Neural cell (in vitro differentiated cells): ENCODE measurements around the gene ATG9B. TPM values are rescaled to one million over a fixed set of nuclear protein-coding genes. Genes with fewer than 3 reads are reported as not detected.
"Not testable (repeated sequence)": the region's sequence is repeated elsewhere in the genome, so short reads cannot be mapped to it uniquely, and the experiment has no call there.

Experiments used
- H2AFZ ChIP-seq: fragments of 200-600, 300-800 bp; sonication (generic), shearing (Covaris generic); 2 replicates; pipeline ENCODE4 v1.6.0; 2014; ENCODE audit warnings: low read depth, mild to moderate bottlenecking, antibody characterized with exemption, low read length, moderate library complexity
- H3F3A ChIP-seq: fragments of 200-600 bp; shearing (Covaris generic); 2 replicates; pipeline ENCODE4 v1.6.1; 2016; ENCODE audit warnings: mild to moderate bottlenecking, moderate library complexity, mixed read lengths, antibody characterized with exemption, low read length; ENCODE audit not compliant: insufficient read depth, poor library complexity, severe bottlenecking
- H3K27ac ChIP-seq: fragments of 200-600, 300-800 bp; sonication (generic), shearing (Covaris generic); 2 replicates; pipeline ENCODE4 v1.5.1; 2014; ENCODE audit warnings: mild to moderate bottlenecking, low read length, moderate library complexity
- H3K27me3 ChIP-seq: fragments of 300-800, 200-600 bp; sonication (generic), shearing (Covaris generic); 2 replicates; pipeline ENCODE4 v1.6.0; 2014; ENCODE audit warnings: mild to moderate bottlenecking, low read depth, low read length, moderate library complexity; ENCODE audit not compliant: insufficient read depth
- H3K36me3 ChIP-seq: fragments of 300-800, 200-600 bp; sonication (generic), shearing (Covaris generic); 2 replicates; pipeline ENCODE4 v1.5.1; 2014; ENCODE audit warnings: mild to moderate bottlenecking, antibody characterized with exemption, low read length, moderate library complexity; ENCODE audit not compliant: insufficient read depth
- H3K4me2 ChIP-seq: fragments of 300-800, 200-600 bp; sonication (generic), shearing (Covaris generic); 2 replicates; pipeline ENCODE4 v1.6.0; 2014; ENCODE audit warnings: mild to moderate bottlenecking, low read length
- H3K4me3 ChIP-seq: fragments of 300-800, 200-600 bp; sonication (generic), shearing (Covaris generic); 2 replicates; pipeline ENCODE4 v1.5.1; 2014; ENCODE audit warnings: mild to moderate bottlenecking, low read length, moderate library complexity
- H3K79me2 ChIP-seq: fragments of 200-600 bp; shearing (Covaris generic); replicated peaks from 2 replicates; pipeline ENCODE4 v1.6.0; 2014; ENCODE audit warnings: mild to moderate bottlenecking, low read length, moderate library complexity; ENCODE audit not compliant: insufficient read depth
- H3K9ac ChIP-seq: fragments of 300-800, 200-600 bp; sonication (generic), shearing (Covaris generic); 2 replicates; pipeline ENCODE4 v1.6.1; 2016; ENCODE audit warnings: mild to moderate bottlenecking, low read length, mixed read lengths
- H3K9me2 ChIP-seq: fragments of 200-600 bp; shearing (Covaris generic); 2 replicates; pipeline ENCODE4 v1.6.1; 2016; ENCODE audit warnings: mild to moderate bottlenecking, low read length, mixed read lengths; ENCODE audit not compliant: insufficient read depth
- H3K9me3 ChIP-seq: fragments of 200-600, 300-800 bp; sonication (generic), shearing (Covaris generic); 2 replicates; pipeline ENCODE4 v1.6.1; 2016; ENCODE audit warnings: mild to moderate bottlenecking, mixed run types, low read length, moderate library complexity, mixed read lengths
- H4K20me1 ChIP-seq: fragments of 200-600 bp; shearing (Covaris generic); 2 replicates; pipeline ENCODE4 v1.6.1; 2016; ENCODE audit warnings: mild to moderate bottlenecking, mixed run types; ENCODE audit not compliant: insufficient read depth
- EP300 ChIP-seq: fragments of 450-650 bp; conservative IDR thresholded peaks from 2 replicates; pipeline ENCODE4 v1.6.1; 2014; ENCODE audit warnings: antibody characterized with exemption, mild to moderate bottlenecking, moderate library complexity; ENCODE audit not compliant: poor library complexity, severe bottlenecking
- EZH2 ChIP-seq: fragments of 200-600, 300-800 bp; shearing (Covaris generic), sonication (generic); IDR thresholded peaks from 2 replicates; pipeline ENCODE4 v1.6.1; 2014; ENCODE audit warnings: antibody characterized with exemption, low read length, borderline replicate concordance, mild to moderate bottlenecking; ENCODE audit not compliant: insufficient read depth, poor library complexity, severe bottlenecking
- MXI1 ChIP-seq: fragments of 450-650 bp; conservative IDR thresholded peaks from 2 replicates; pipeline ENCODE4 v1.6.1; 2014; ENCODE audit warnings: antibody characterized with exemption, mild to moderate bottlenecking; ENCODE audit not compliant: poor library complexity, severe bottlenecking
- POLR2AphosphoS5 ChIP-seq: IDR thresholded peaks from 2 replicates; pipeline ENCODE4 v1.6.1; 2012
- RAD21 ChIP-seq: fragments of 450-650 bp; conservative IDR thresholded peaks from 2 replicates; pipeline ENCODE4 v1.6.1; 2014; ENCODE audit warnings: antibody characterized with exemption, mild to moderate bottlenecking, moderate library complexity
- SMC3 ChIP-seq: fragments of 450-650 bp; conservative IDR thresholded peaks from 2 replicates; pipeline ENCODE4 v1.6.1; 2014; ENCODE audit warnings: antibody characterized with exemption, mild to moderate bottlenecking, moderate library complexity; ENCODE audit not compliant: poor library complexity
- TAF1 ChIP-seq: IDR thresholded peaks from 2 replicates; pipeline ENCODE4 v1.6.1; 2012; ENCODE audit warnings: low read depth
- polyA plus RNA-seq: library from polyadenylated mRNA; depleted of rRNA; stranded (reverse); fragments of >200 nt; gene quantifications from 2 replicates; pipeline ENCODE4 v1.2.3, GENCODE V29; 2014
- TF ChIP-seq, protein P1 (sequence below): IDR thresholded peaks from 2 replicates; pipeline ENCODE4 v1.6.1; 2012; ENCODE audit warnings: borderline replicate concordance
- TF ChIP-seq, protein P2 (sequence below): fragments of 450-650 bp; IDR thresholded peaks from 2 replicates; pipeline ENCODE4 v1.5.1; 2014; ENCODE audit warnings: antibody characterized with exemption, mild to moderate bottlenecking, moderate library complexity; ENCODE audit not compliant: poor library complexity, severe bottlenecking

Gene ATG9B
- polyA plus RNA-seq, 1 donor from 2014 or later: 1.4 TPM

DNA sequence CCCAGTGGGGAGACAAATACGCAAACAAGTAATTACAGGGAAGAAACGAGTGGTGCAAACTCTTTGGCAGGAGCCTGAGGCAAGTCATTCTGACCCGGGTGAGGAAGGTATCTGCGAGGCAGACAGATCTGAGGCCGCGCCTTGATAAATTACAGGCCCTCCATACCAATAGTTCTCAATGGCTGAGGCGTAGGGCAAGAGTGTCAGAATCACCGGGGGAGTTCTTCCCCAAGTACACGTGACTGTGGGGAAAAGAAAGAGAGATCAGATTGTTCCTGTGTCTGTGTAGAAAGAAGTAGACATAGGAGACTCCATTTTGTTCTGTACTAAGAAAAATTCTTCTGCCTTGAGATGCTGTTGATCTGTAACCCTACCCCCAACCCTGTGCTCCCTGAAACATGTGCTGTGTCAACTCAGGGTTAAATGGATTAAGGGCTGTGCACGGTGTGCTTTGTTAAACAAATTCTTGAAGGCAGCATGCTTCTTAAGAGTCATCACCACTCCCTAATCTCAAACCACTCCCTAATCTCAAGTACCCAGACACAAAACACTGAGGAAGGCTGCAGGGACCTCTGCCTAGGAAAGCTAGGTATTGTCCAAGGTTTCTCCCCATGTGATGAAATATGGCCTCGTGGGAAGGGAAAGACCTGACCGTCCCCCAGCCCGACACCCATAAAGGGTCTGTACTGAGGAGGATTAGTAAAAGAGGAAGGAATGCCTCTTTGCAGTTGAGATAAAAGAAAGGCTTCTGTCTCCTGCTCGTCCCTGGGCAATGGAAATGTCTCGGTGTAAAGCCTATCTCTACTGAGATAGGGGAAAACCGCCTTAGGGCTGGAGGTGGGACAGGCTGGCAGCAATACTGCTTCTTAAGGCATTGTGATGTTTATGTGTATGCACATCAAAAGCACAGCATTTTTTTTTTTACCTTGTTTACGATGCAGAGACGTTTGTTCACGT lies 2.8 kb upstream of the ATG9B start:
- not testable (repeated sequence) for H3K9me3 ChIP-seq, H3K79me2 ChIP-seq, H3K27me3 ChIP-seq, H3K36me3 ChIP-seq, H3F3A ChIP-seq, H3K9me2 ChIP-seq, H4K20me1 ChIP-seq
- H2AFZ ChIP-seq: peak overlapping the region; percentile 56
- peak overlapping the region; percentile 45 for H3K27ac ChIP-seq
- H3K9ac ChIP-seq: peak overlapping the region; percentile 69
- H3K4me3 ChIP-seq: peak overlapping the region; percentile 78
- H3K4me2 ChIP-seq: peak overlapping the region; percentile 67

DNA sequence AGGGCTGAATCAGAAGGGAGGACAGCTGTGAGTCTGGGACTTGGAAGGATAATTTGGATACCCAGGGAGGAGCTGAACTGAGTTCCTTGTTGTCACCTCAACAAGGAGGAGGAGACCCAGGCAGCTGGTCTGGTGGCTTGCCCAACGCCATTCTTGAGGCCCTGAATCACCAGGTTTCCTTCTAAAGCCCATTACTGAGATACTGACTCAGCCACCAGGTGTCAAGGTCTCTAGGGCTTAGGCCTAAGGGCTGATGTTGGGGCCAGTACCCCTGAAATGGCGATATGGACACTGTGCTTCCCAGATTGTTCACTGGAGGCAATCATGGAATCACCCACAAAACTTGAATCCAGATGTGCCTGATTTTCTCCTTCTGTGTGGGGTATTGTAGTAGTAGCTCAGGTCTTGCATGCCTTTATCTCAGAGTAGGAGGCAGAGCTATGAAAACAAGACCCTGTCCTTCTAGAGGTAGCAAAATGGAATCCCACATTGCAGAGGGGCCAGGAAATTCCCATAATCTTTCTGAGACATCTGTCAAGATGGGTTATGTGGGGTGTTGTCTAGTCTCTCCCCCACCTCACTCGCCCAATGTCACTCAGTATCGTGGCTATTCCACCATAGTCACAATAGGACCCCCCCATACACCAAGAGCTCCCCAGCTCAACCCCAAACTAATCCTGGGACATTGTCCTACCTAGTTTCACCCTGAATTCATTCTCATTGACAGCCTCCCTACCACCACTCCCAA lies 1.8 kb upstream of the ATG9B start:
- H3K79me2 ChIP-seq: peaks cover 3% of the 10 kb centered on the region
- no peaks in the 10 kb centered on the region for H3K27me3 ChIP-seq
- no peaks in the 10 kb centered on the region for H3K9me2 ChIP-seq
- no peaks in the 10 kb centered on the region for H3F3A ChIP-seq
- H4K20me1 ChIP-seq: no peaks in the 10 kb centered on the region
- no peak for TF ChIP-seq MXI1
- TF ChIP-seq, protein P1, sequence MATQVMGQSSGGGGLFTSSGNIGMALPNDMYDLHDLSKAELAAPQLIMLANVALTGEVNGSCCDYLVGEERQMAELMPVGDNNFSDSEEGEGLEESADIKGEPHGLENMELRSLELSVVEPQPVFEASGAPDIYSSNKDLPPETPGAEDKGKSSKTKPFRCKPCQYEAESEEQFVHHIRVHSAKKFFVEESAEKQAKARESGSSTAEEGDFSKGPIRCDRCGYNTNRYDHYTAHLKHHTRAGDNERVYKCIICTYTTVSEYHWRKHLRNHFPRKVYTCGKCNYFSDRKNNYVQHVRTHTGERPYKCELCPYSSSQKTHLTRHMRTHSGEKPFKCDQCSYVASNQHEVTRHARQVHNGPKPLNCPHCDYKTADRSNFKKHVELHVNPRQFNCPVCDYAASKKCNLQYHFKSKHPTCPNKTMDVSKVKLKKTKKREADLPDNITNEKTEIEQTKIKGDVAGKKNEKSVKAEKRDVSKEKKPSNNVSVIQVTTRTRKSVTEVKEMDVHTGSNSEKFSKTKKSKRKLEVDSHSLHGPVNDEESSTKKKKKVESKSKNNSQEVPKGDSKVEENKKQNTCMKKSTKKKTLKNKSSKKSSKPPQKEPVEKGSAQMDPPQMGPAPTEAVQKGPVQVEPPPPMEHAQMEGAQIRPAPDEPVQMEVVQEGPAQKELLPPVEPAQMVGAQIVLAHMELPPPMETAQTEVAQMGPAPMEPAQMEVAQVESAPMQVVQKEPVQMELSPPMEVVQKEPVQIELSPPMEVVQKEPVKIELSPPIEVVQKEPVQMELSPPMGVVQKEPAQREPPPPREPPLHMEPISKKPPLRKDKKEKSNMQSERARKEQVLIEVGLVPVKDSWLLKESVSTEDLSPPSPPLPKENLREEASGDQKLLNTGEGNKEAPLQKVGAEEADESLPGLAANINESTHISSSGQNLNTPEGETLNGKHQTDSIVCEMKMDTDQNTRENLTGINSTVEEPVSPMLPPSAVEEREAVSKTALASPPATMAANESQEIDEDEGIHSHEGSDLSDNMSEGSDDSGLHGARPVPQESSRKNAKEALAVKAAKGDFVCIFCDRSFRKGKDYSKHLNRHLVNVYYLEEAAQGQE: no peak
- TF ChIP-seq TAF1: no peak
- no peak for TF ChIP-seq POLR2AphosphoS5
- TF ChIP-seq, protein P2, sequence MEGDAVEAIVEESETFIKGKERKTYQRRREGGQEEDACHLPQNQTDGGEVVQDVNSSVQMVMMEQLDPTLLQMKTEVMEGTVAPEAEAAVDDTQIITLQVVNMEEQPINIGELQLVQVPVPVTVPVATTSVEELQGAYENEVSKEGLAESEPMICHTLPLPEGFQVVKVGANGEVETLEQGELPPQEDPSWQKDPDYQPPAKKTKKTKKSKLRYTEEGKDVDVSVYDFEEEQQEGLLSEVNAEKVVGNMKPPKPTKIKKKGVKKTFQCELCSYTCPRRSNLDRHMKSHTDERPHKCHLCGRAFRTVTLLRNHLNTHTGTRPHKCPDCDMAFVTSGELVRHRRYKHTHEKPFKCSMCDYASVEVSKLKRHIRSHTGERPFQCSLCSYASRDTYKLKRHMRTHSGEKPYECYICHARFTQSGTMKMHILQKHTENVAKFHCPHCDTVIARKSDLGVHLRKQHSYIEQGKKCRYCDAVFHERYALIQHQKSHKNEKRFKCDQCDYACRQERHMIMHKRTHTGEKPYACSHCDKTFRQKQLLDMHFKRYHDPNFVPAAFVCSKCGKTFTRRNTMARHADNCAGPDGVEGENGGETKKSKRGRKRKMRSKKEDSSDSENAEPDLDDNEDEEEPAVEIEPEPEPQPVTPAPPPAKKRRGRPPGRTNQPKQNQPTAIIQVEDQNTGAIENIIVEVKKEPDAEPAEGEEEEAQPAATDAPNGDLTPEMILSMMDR: no peak
- no peak for TF ChIP-seq EZH2
- no peak for TF ChIP-seq SMC3
- TF ChIP-seq RAD21: no peak
- no peak for TF ChIP-seq EP300
- no peak overlapping the region for H3K4me2 ChIP-seq
- no peak overlapping the region for H2AFZ ChIP-seq
- H3K9me3 ChIP-seq: no peaks in the 10 kb centered on the region
- no peaks in the 10 kb centered on the region for H3K36me3 ChIP-seq
- no peak overlapping the region for H3K27ac ChIP-seq
- no peak overlapping the region for H3K4me3 ChIP-seq
- H3K9ac ChIP-seq: no peak overlapping the region
